Fibroblast of lung (primary cell): Measurements from ENCODE around the gene COL7A1.

Experiments
- EZH2 ChIP-seq: IDR thresholded peaks from 2 replicates; pipeline ENCODE4 v1.5.1; 2012; ENCODE audit warnings: low read length, control low read depth, mild to moderate bottlenecking; ENCODE audit errors: missing control alignments
- TF ChIP-seq, protein P1 (sequence below), 2 donors: IDR thresholded peaks in 1 of 2; conservative IDR thresholded peaks in 1 of 2; 1 replicate in 1 of 2; 2 replicates in 1 of 2; pipeline ENCODE4 v1.5.1; 2011 to 2012; ENCODE audit warnings: low read length in 2 of 2, control low read depth in 1 of 2, inconsistent platforms in 1 of 2, low read depth in 1 of 2, mild to moderate bottlenecking in 1 of 2

- TF ChIP-seq, protein P1, sequence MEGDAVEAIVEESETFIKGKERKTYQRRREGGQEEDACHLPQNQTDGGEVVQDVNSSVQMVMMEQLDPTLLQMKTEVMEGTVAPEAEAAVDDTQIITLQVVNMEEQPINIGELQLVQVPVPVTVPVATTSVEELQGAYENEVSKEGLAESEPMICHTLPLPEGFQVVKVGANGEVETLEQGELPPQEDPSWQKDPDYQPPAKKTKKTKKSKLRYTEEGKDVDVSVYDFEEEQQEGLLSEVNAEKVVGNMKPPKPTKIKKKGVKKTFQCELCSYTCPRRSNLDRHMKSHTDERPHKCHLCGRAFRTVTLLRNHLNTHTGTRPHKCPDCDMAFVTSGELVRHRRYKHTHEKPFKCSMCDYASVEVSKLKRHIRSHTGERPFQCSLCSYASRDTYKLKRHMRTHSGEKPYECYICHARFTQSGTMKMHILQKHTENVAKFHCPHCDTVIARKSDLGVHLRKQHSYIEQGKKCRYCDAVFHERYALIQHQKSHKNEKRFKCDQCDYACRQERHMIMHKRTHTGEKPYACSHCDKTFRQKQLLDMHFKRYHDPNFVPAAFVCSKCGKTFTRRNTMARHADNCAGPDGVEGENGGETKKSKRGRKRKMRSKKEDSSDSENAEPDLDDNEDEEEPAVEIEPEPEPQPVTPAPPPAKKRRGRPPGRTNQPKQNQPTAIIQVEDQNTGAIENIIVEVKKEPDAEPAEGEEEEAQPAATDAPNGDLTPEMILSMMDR (conservative IDR thresholded peaks at IDR 0.05 in 1 of 2, IDR thresholded peaks at IDR 0.05 in 1 of 2; ENCODE audit: low read depth in 1 of 2, low read length in 2 of 2): no peak
- TF ChIP-seq EZH2: no peak
These were observed 31.7 kb downstream of the COL7A1 start, which contains the start of gene UCN2 for GRCh38 chr3:48563382-48563918.
